Ishikawa (cell line): ENCODE results near the gene VPS37B.

Source experiments
- CREB1 ChIP-seq: IDR thresholded peaks from 2 replicates; pipeline ENCODE4 v1.6.1; 2012; ENCODE audit warnings: low read depth
- TAF1 ChIP-seq: IDR thresholded peaks from 2 replicates; pipeline ENCODE4 v1.6.1; 2012; ENCODE audit warnings: low read depth, mild to moderate bottlenecking
- ZBTB7A ChIP-seq: IDR thresholded peaks from 2 replicates; pipeline ENCODE4 v1.6.1; 2012; ENCODE audit warnings: low read depth

GRCh38 chr12:122827258-122827657, 68.7 kb downstream of the VPS37B start:
- TF ChIP-seq ZBTB7A (no peak), TAF1 (no peak), CREB1 (no peak)
